ENCODE results near the gene HDDC3.
"Not testable (repeated sequence)": the region's sequence is repeated elsewhere in the genome, so short reads cannot be mapped to it uniquely, and the experiment has no call there.

HDDC3 gene

GRCh38 chr15:90930861-90931574, 1.3 kb downstream of the HDDC3 start:
- no peak for DNase-seq (ENCODE audit: low read depth in 1 of 2, low spot score in 1 of 2)

DNA sequence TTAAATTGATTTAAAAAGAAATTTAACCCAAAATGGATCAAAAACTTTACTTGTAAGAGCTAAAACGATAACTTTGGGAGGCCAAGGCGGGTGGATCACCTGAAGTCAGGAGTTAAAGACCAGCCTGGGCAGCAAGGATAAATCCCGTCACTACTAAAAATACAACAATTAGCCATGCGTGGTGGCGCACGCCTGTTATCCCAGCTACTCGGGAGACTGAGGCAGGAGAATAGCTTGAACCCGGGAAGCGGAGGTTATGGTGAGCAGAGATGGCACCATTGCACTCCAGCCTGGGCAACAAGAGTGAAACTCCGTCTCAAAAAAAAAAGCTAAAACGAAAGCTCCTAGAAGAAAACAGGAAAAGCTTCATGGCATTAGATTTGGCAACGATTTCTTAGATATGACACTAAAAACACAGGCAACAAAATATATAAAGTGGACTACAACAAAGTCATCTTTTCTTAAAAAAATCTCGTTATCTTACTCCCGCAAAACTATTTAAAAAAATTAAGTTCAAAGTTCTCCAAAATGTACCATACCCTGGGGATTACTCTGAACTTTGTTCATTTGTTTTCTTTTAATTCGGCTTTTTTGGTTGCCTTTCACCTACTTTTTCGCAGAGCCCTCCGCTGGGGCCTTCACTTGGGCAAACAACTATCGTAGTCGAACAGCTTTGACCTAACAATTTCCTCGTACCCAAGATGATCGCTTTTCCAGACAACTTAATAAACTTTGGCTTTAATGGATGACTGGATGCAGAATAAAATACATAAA, 2.9 kb downstream of the HDDC3 start:
- DNase-seq (ENCODE audit: low read depth in 1 of 2, low spot score in 1 of 2), result no peak

DNA sequence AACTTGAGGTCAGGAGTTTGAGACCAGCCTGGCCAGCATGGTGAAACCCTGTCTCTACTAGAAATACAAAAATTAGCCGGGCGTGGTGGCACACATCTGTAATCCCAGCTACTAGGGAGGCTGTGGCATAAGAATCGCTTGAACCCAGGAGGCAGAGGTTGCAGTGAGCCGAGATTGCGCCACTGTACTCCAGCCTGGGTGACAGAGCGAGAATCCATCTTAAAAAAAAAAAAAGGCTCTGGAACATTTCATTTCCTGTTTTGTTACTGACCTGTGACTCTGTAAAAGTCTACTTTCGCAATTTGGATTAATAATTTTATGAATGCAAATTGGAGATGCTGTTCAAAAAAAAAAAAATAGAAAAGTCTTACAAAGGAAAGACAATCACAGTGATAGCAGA, 4.2 kb downstream of the HDDC3 start:
- DNase-seq (ENCODE audit: low read depth in 1 of 2, low spot score in 1 of 2), result not testable (repeated sequence)

DNA sequence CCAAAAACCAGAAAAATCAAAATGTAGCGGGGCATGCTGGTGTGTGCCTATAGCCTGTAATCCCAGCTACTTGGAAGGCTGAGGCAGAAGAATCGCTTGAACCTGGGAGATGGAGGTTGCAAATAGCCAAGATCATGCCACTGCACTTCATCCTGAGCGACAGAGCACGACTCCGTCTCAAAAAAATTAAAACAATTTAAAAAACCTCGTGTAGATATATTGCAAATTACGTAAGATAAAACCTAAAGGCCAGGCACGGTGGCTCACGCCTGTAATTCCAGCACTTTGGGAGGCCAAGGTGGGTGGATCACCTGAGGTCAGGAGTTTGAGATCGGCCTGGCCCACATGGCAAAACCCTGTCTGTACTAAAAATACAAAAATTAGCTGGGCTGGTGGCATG, 5.6 kb downstream of the HDDC3 start:
- DNase-seq (ENCODE audit: low read depth in 1 of 2, low spot score in 1 of 2), result not testable (repeated sequence)

DNA sequence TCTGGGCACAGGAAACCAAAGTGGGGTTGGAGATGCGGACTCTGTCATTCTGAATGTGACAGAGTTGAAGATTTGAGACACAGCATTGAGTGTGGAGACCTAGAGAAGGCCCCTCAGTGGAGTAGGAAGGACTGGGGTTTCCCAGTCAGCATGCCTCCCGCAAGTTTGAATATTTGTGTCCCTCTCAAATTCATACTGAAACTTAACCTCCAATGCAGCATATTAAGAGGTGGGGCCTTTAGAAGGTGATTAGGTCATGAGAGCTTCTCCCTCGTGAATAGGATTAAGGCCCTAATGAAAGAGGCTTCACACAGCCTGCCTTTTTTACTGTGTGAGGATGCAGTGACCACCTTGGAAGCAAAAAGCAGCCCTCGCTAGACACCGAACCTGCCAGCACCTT, 8.0 kb downstream of the HDDC3 start:
- no peak for DNase-seq (ENCODE audit: low read depth in 1 of 2, low spot score in 1 of 2)

DNA sequence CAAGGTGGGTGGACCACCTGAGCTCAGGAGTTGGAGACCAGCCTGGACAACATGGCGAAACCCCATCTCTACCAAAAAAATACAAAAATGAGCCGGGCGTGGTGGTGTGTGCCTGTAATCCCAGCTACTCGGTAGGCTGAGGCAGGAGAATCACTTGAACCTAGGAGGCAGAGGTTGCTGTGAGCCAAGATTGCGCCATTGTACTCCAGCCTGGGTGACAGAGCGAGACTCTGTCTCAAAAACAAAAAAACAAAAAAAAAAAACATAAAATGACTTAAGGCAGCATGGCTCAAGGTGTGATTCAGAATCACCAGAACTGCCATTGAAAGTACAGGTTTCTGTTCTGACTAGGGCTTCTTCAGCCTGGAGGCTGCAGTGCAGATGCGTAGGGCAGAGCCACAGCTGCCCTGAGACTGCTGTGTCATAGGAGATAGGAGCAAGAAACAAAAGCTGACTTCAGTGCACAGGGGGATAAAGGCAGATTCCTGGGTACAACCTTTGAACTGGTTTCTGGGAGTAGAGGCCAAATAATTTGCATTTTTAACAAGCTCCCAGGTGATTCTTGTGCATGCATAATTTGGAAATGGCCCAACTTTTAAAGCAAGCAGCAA, 9.5 kb downstream of the HDDC3 start:
- DNase-seq (ENCODE audit: low read depth in 1 of 2, low spot score in 1 of 2), result not testable (repeated sequence)

DNA sequence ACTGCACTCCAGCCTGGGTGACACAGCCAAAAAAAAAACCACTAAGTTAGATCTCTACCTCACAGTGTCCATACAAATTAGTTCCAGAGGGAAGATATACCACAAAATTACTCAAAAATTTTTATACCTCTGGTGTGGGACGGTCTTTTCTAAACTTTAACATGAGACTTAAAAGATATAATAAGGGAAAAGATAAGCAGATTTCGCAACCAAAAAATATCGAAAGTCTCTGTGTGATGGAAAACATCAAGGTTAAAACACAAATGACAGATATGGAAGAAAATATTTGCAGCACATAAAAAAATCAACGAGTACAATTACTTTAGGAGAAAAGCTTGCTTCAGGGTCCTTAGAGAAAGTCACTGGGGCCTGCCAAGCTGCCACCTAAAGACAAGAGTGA, 10.5 kb downstream of the HDDC3 start:
- DNase-seq (ENCODE audit: low read depth in 1 of 2, low spot score in 1 of 2), result no peak

DNA sequence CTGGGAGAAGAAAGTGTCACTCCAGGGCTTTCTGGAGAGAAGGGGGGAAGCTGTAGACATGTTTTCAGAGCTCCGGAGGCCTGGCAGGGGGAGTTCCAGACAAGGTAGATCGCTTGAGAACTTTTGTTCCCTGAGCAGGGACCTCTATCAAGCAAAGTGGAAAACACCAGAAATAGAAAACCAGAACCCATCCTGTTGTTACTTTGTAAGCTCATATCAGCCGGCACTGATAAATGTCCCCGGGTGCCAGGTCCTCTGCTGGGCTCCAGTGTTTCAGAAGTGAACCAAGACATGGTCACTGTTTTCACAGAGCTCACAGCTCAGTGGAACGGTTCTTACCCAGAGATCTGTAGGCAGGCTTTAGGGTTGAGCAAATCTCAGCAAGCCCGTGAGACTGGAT, 13.5 kb downstream of the HDDC3 start:
- DNase-seq (ENCODE audit: low read depth in 1 of 2, low spot score in 1 of 2), result no peak

DNA sequence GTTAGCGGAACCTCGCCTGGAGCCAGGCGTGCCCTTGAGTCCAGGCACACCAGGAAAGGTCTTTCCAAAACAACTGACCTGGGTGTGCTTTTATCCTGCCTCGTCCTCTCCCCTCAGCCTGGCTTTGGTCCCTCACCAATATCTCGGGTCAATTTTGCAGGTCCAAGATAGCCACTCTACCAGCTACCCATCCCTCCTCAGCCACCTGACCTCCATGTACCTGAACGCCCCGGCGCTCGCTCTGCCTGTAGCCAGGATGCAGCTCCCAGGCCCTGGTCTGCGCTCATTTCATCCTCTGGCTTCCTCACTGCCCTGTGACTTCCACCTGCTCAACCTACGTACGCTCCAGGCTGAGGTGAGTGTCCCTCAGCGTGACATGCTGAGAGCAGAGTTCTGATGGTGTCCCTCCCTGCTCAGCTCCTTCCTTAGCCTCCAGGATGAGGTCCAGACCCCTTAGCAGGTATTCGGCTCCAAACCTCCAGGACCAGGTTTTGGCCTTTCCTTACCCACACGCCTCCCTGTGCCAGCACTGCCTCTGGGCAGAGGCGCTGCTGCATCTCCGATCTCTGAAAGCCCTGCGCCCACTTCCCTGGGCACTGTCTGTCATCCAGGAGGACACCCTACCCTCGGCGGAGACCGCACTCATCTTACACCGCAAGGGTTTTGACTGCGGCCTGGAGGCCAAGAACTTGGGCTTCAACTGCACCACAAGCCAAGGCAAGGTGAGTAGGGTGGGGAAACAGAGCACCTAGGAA, 14.1 kb downstream of the HDDC3 start:
- no peak for DNase-seq (ENCODE audit: low read depth in 1 of 2, low spot score in 1 of 2)

- no peak for DNase-seq (ENCODE audit: low read depth in 1 of 2, low spot score in 1 of 2)
Measured at GRCh38 chr15:90917569-90917968, 14.8 kb downstream of the HDDC3 start.

GRCh38 chr15:90916461-90916860, 15.9 kb downstream of the HDDC3 start:
- DNase-seq (ENCODE audit: low read depth in 1 of 2, low spot score in 1 of 2), result no peak

GRCh38 chr15:90915808-90916440, 16.4 kb downstream of the HDDC3 start:
- DNase-seq (ENCODE audit: low read depth in 1 of 2, low spot score in 1 of 2), result no peak

DNA sequence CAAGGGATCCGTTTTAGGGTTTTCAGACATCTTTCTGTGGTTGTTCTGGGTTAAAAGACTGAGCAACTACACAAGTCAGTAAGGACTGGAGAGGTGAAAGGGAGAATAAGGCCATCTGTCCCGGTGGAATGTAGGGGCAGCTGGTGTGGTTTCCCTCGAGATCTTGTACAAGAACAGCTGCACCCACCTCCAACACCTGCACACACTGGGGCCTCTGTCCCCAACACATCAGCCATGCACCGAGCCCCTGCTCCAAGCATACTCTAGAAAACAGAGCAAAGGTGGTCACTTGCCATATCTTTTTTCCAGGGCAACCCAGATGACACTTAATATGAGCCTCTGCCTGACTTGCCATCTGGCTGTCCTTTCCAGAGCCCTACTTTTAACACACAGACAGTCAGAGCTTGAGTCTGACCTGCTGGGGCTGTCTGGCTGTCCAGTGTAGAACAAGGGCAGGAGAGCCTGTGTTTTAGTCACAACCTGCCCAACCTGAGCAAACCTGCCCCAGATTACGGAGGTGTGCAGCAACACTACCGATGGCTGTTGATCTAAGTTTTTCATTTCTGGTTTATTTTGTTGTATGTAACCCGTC, 17.0 kb downstream of the HDDC3 start:
- no peak for DNase-seq (ENCODE audit: low read depth in 1 of 2, low spot score in 1 of 2)

DNA sequence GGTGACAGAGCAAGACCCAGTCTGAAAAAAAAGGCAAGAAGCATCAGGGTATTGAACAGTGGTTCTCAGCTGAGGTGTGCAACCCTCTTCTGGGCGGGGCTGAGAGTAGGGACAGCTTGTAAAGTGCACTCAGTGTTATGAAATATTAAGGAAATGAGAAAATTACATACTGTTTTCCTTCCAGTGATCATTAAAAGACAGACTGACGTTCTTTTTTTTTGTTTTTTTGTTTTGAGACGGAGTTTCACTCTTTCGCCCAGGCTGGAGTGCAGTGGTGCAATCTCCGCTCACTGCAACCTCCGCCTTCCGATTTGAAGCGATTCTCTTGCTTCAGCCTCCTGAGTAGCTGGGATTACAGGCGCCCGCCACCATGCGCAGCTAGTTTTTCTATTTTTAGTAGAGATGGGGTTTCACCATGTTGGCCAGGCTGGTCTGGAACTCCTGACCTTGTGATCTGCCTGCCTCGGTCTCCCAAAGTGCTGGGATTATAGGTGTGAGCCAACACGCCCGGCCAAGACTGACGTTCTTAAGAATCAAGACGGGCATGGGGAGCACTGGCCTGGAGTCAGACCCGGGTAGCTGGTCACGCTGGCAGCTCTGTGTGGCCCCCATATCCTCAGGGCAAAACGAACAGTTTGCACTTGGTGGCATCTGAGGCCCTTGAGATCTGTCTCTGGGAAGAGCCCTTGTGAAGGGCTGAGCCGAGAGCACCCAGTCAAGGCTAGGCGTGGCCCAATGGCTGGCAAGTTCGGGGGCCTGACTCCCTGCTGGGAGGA, 17.9 kb downstream of the HDDC3 start:
- no peak for DNase-seq (ENCODE audit: low read depth in 1 of 2, low spot score in 1 of 2)

GRCh38 chr15:90913398-90913944, 18.9 kb downstream of the HDDC3 start:
- no peak for DNase-seq (ENCODE audit: low read depth in 1 of 2, low spot score in 1 of 2)

DNA sequence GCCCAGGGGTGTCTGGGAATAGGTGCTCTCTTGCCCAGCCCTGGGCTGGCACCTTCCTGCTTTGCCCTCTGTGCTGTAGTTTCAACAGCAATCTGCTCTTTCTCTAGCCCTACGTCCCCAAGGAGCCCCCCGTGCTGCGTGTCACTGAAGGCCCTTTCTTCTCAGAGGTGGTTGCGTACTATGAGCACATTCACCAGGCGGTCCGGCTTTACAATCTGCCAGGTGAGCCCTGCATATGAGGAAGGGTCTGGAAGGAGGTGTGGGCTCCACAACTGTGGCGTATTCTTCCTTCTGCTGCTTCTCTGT, 19.6 kb downstream of the HDDC3 start:
- DNase-seq (ENCODE audit: low read depth in 1 of 2, low spot score in 1 of 2), result no peak

DNA sequence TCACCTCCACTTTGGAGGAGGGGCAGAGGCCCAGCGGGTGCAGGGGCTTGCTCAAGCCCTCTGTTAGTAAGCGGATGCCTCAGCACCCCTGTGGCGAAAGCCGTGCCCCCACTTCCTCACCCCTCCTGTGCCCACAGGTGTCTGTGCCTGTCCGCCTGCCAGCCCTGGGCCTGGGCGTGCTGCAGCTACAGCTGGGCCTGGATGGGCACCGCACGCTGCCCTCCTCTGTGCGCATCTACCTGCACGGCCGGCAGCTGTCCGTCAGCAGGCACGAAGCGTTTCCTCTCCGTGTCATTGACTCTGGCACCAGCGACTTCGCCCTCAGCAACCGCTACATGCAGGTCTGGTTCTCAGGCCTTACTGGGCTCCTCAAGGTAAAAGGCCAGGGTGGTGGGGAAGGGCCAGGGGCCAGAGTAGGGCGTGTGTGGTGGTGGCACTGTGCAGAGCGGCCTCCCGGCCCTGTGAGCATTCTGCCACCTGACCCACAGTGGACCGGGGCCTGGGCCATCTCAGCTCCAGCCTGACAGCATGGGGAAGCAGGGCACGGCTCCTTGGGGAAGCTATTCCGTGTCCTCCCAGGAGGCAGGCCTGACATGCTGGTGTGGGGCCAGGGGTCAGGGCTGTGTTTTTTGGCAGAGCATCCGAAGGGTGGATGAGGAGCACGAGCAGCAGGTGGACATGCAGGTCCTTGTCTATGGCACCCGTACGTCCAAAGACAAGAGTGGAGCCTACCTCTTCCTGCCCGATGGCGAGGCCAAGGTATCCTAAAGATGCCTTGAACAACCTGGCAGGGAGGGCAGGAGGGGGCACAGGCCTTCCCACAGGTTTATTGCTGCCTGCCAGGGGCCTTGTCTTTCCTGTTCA, 20.2 kb downstream of the HDDC3 start:
- DNase-seq (ENCODE audit: low read depth in 1 of 2, low spot score in 1 of 2), result no peak

DNA sequence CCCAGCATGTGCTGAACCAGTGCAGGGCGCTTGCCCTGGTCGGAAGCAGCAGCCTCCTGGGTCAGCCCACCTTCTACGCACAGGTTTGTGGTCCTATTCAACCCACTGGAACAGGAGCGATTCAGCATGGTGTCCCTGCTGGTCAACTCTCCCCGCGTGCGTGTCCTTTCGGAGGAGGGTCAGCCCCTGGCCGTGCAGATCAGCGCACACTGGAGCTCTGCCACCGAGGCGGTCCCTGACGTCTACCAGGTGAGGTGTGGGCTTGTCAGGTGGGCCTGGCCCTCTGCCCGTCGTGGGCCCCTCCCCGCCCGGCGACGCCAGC, 21.1 kb downstream of the HDDC3 start:
- DNase-seq (ENCODE audit: low read depth in 1 of 2, low spot score in 1 of 2), result no peak

Data from stimulated activated CD4-positive, alpha-beta T cell treated with anti-CD3 and anti-CD28 coated beads, Interleukin-15, amount 100 ng/mL, for 1 hour (primary cell).